HepG2 (cell line): ENCODE results near the gene ZNF318. TPM values are rescaled to one million over a fixed set of nuclear protein-coding genes. Genes with fewer than 3 reads are reported as not detected.
A peak's percentile ranks its signal among the peaks of the same experiment; 100 is the strongest.

Experiments
- DR1 ChIP-seq: sonication (generic); formaldehyde crosslinking; IDR thresholded peaks from 2 replicates; pipeline ENCODE4 v1.8.0; 2021; ENCODE audit warnings: mild to moderate bottlenecking, missing genetic modification reagents, inconsistent platforms
- EHMT2 ChIP-seq: fragments of 200-600 bp; sonication (generic); IDR thresholded peaks from 2 replicates; pipeline ENCODE4 v1.7.0; 2017; ENCODE audit warnings: antibody characterized with exemption, low read depth, low read length, borderline replicate concordance
- GTF3A ChIP-seq: sonication (generic); formaldehyde crosslinking; conservative IDR thresholded peaks from 2 replicates; pipeline ENCODE4 v1.4.0; 2020; ENCODE audit warnings: mild to moderate bottlenecking, missing genetic modification reagents
- HINFP ChIP-seq: sonication (generic); formaldehyde crosslinking; IDR thresholded peaks from 2 replicates; pipeline ENCODE4 v1.4.0; 2020; ENCODE audit warnings: low read depth, mild to moderate bottlenecking, missing genetic modification reagents
- NONO ChIP-seq, 2 experiments: fragments of 450-650 bp in 1 of 2; sonication (generic) in 1 of 2; formaldehyde crosslinking in 1 of 2; IDR thresholded peaks in 1 of 2; conservative IDR thresholded peaks in 1 of 2; 2 replicates each; pipeline versions ENCODE4 v1.6.1 to v1.8.0; 2017 to 2022; ENCODE audit warnings: mild to moderate bottlenecking in 1 of 2, missing genetic modification reagents in 1 of 2, moderate library complexity in 1 of 2
- SAFB2 ChIP-seq: sonication (generic); formaldehyde crosslinking; IDR thresholded peaks from 2 replicates; pipeline ENCODE4 v1.5.1; 2020; ENCODE audit warnings: missing genetic modification reagents, low read depth, mild to moderate bottlenecking, borderline replicate concordance
- SMAD3 ChIP-seq: sonication (generic); formaldehyde crosslinking; IDR thresholded peaks from 2 replicates; pipeline ENCODE4 v1.4.0; 2020; ENCODE audit warnings: missing genetic modification reagents
- SPEN ChIP-seq: sonication (generic); formaldehyde crosslinking; IDR thresholded peaks from 2 replicates; pipeline ENCODE4 v1.5.1; 2020; ENCODE audit warnings: low read depth, mild to moderate bottlenecking, missing genetic modification reagents
- TERF1 ChIP-seq: sonication (generic); formaldehyde crosslinking; IDR thresholded peaks from 2 replicates; pipeline ENCODE4 v1.8.0; 2022; ENCODE audit warnings: mild to moderate bottlenecking, missing genetic modification reagents, moderate library complexity
- TFDP1 ChIP-seq: IDR thresholded peaks from 2 replicates; pipeline ENCODE4 v1.6.1; 2016; ENCODE audit warnings: missing compliant biosample characterization, missing genetic modification reagents, borderline replicate concordance
- TOPORS ChIP-seq: sonication (generic); formaldehyde crosslinking; IDR thresholded peaks from 2 replicates; pipeline ENCODE4 v1.8.0; 2023; ENCODE audit warnings: mild to moderate bottlenecking, missing genetic modification reagents
- YY1 ChIP-seq: IDR thresholded peaks from 2 replicates; pipeline ENCODE4 v1.6.1; 2011; ENCODE audit warnings: low read length, low read depth, moderate library complexity, mild to moderate bottlenecking; ENCODE audit not compliant: insufficient read depth, insufficient replicate concordance
- ZHX1 ChIP-seq: sonication (generic); formaldehyde crosslinking; IDR thresholded peaks from 2 replicates; pipeline ENCODE4 v1.8.1; 2022; ENCODE audit warnings: low read depth, mild to moderate bottlenecking, missing genetic modification reagents
- ZMYM4 ChIP-seq: sonication (generic); formaldehyde crosslinking; IDR thresholded peaks from 2 replicates; pipeline ENCODE4 v1.8.1; 2023; ENCODE audit warnings: mild to moderate bottlenecking, missing genetic modification reagents
- ZNF331 ChIP-seq: sonication (generic); formaldehyde crosslinking; IDR thresholded peaks from 2 replicates; pipeline ENCODE4 v1.4.0; 2020; ENCODE audit warnings: missing genetic modification reagents
- ZNF567 ChIP-seq: sonication (generic); formaldehyde crosslinking; IDR thresholded peaks from 2 replicates; pipeline ENCODE4 v1.8.1; 2023; ENCODE audit warnings: mild to moderate bottlenecking, missing genetic modification reagents, borderline replicate concordance
- ZNF891 ChIP-seq: sonication (generic); formaldehyde crosslinking; IDR thresholded peaks from 2 replicates; pipeline ENCODE4 v1.5.0; 2020; ENCODE audit warnings: mild to moderate bottlenecking, missing genetic modification reagents
- polyA plus RNA-seq, 8 experiments: library from polyadenylated mRNA; depleted of rRNA in 3 of 8; stranded (reverse) in 7 of 8; unstranded in 1 of 8; fragments of >200 nt; fragmentation: Illumina TruSeq in 4 of 8; extraction: Trizol in 4 of 8; gene quantifications; 2 replicates each; pipeline versions ENCODE4 v1.2.1 to v1.2.3, GENCODE V29; 2011 to 2016; ENCODE audit warnings: low read depth in 4 of 8, missing spikeins in 1 of 8, mixed read lengths in 1 of 8; ENCODE audit not compliant: insufficient read depth in 1 of 8
- total RNA-seq, 5 experiments: library from RNA; depleted of rRNA; stranded (reverse); fragments of >200 nt; fragmentation: Illumina TruSeq; extraction: Trizol; gene quantifications; 2 replicates each; pipeline ENCODE4 v1.2.3, GENCODE V29; 2016; ENCODE audit warnings: low read depth in 1 of 5

Gene ZNF318
- total and polyA plus RNA-seq, 2 of the 13 experiments (the other 11 are each of a cell fraction or from before 2014, with no cell fraction given), result 13.0 to 14.5 TPM

GRCh38 chr6:43297644-43298564 lies 71.5 kb downstream of the ZNF318 start, which contains the start of gene SLC22A7 (continued):
- TF ChIP-seq DR1 (CRISPR knock-in tag), result peak; percentile 59; the same call in 1 of the 2 replicates
- no peak for TF ChIP-seq HINFP (CRISPR knock-in tag)
- peak; percentile 43; the same call in 1 of the 2 replicates for TF ChIP-seq ZMYM4 (CRISPR knock-in tag)
- 0 out of 2 replicates have a peak, but pooled peaks have one; percentile 55 for TF ChIP-seq GTF3A (CRISPR knock-in tag)
- TF ChIP-seq ZNF331, result peak; percentile 59; the same call in 1 of the 2 replicates
- 0 out of 2 replicates have a peak, but pooled peaks have one; percentile 48 for TF ChIP-seq ZNF567 (CRISPR knock-in tag)
- TF ChIP-seq TFDP1, result peak; percentile 9; the same call in 1 of the 2 replicates
- TF ChIP-seq SPEN (CRISPR knock-in tag), result peak; percentile 52
- peak; percentile 94 for TF ChIP-seq ZNF891
- no peak for TF ChIP-seq NONO (IDR thresholded peaks at IDR 0.05)
- TF ChIP-seq NONO (CRISPR knock-in tag; conservative IDR thresholded peaks at IDR 0.05), result peak; percentile 55
- 0 out of 2 replicates have a peak, but pooled peaks have one; percentile 54 for TF ChIP-seq ZHX1 (CRISPR knock-in tag)
- 0 out of 2 replicates have a peak, but pooled peaks have one; percentile 50 for TF ChIP-seq SAFB2
- TF ChIP-seq YY1, result peak; percentile 33
- peak; percentile 16; the same call in 1 of the 2 replicates for TF ChIP-seq TOPORS (CRISPR knock-in tag)
- TF ChIP-seq SMAD3 (CRISPR knock-in tag), result 0 out of 2 replicates have a peak, but pooled peaks have one; percentile 67
- peak; percentile 38; the same call in 1 of the 2 replicates for TF ChIP-seq EHMT2
- TF ChIP-seq TERF1 (CRISPR knock-in tag), result peak; percentile 84; the same call in 1 of the 2 replicates
